CD4-positive, alpha-beta T cell (primary cell): Measurements from ENCODE around the gene KCNQ1. TPM values are rescaled to one million over a fixed set of nuclear protein-coding genes. Genes with fewer than 3 reads are reported as not detected.

Source experiments
- ATAC-seq: fragments of 200-7000 bp; cut with Tn5 transposase; one replicate; pipeline ENCODE4 v1.10.0; 2022; ENCODE audit warnings: mild to moderate bottlenecking; ENCODE audit not compliant: poor library complexity
- CTCF ChIA-PET: fragments of 350-600 bp; sonication (Branson Sonifier 250); formaldehyde crosslinking; loops from one replicate; lab custom pipeline; 2021; ENCODE audit warnings: antibody characterized with exemption, inconsistent platforms; lab: Charles Lee
- POLR2A ChIA-PET: fragments of 350-600 bp; sonication (Branson Sonifier 250); formaldehyde crosslinking; loops from one replicate; lab custom pipeline; 2021; ENCODE audit warnings: antibody characterized with exemption, inconsistent platforms; lab: Charles Lee
- DNase-seq, 14 experiments: peaks; one replicate each; pipeline ENCODE4 v3.0.0-alpha.2; 2013 to 2020; ENCODE audit warnings: mixed read lengths in 2 of 14
- H3K27ac ChIP-seq, 2 donors: one replicate each; pipeline versions ENCODE4 v1.5.1 to v1.7.0; 2013; ENCODE audit warnings: low read length in 2 of 2, low read depth in 1 of 2, mild to moderate bottlenecking in 1 of 2
- H3K27me3 ChIP-seq, 2 experiments: 1 replicate in 1 of 2; 2 replicates in 1 of 2; pipeline versions ENCODE4 v1.6.1 to v1.7.0; 2013; ENCODE audit warnings: low read length in 2 of 2, control low read depth in 1 of 2, mild to moderate bottlenecking in 1 of 2, moderate library complexity in 1 of 2; ENCODE audit not compliant: insufficient read depth in 2 of 2, control insufficient read depth in 1 of 2
- H3K36me3 ChIP-seq: one replicate; pipeline ENCODE4 v1.6.1; 2013; ENCODE audit warnings: low read length, control low read depth; ENCODE audit not compliant: insufficient read depth
- H3K4me1 ChIP-seq: one replicate; pipeline ENCODE4 v1.6.1; 2013; ENCODE audit warnings: low read length, control low read depth; ENCODE audit not compliant: insufficient read depth
- H3K4me3 ChIP-seq: one replicate; pipeline ENCODE4 v1.5.1; 2013; ENCODE audit warnings: mild to moderate bottlenecking, low read length, moderate library complexity
- H3K9me3 ChIP-seq, 2 experiments: 1 replicate in 1 of 2; 2 replicates in 1 of 2; pipeline versions ENCODE4 v1.6.1 to v1.7.0; 2013; ENCODE audit warnings: low read length in 2 of 2, mild to moderate bottlenecking in 2 of 2, control low read depth in 1 of 2, moderate library complexity in 1 of 2; ENCODE audit not compliant: control insufficient read depth in 1 of 2, insufficient read depth in 1 of 2
- H3K27ac Mint-ChIP-seq: one replicate; pipeline ENCODE4 v1.8.0; 2020; ENCODE audit warnings: mixed read lengths
- H3K27me3 Mint-ChIP-seq: one replicate; pipeline ENCODE4 v1.8.0; 2021; ENCODE audit warnings: mixed read lengths
- H3K36me3 Mint-ChIP-seq: one replicate; pipeline ENCODE4 v1.8.0; 2021; ENCODE audit warnings: low read depth, mixed read lengths
- H3K4me1 Mint-ChIP-seq: one replicate; pipeline ENCODE4 v1.8.0; 2021; ENCODE audit warnings: low read depth, mixed read lengths
- H3K4me3 Mint-ChIP-seq: one replicate; pipeline ENCODE4 v1.8.0; 2020; ENCODE audit warnings: mild to moderate bottlenecking, mixed read lengths
- H3K9me3 Mint-ChIP-seq: one replicate; pipeline ENCODE4 v1.8.0; 2020; ENCODE audit warnings: mixed read lengths
- intact Hi-C, 2 experiments: fragments of 100-400 bp; cut with DNase I in 1 of 2; cut with micrococcal nuclease in 1 of 2; formaldehyde crosslinking; loops; one replicate each; pipeline versions ENCODE4 v1.15.1 to v1.9.0; 2023 to 2025; cut with DNase I, micrococcal nuclease
- total RNA-seq, 174 experiments: library from RNA in 2 of 174; stranded (reverse) in 2 of 174; gene quantifications; one replicate each; pipeline ENCODE4 v1.2.3 and lab custom pipeline; 2021 to 2026
- TF ChIP-seq, protein P1 (sequence below): fragments of 200-600 bp; IDR thresholded peaks from one replicate; pipeline ENCODE4 v1.8.0; 2022; ENCODE audit warnings: antibody characterized with exemption, mild to moderate bottlenecking

KCNQ1 gene
- total RNA-seq, 2 experiments from 2014 or later, result 31.3 to 33.1 TPM

DNA sequence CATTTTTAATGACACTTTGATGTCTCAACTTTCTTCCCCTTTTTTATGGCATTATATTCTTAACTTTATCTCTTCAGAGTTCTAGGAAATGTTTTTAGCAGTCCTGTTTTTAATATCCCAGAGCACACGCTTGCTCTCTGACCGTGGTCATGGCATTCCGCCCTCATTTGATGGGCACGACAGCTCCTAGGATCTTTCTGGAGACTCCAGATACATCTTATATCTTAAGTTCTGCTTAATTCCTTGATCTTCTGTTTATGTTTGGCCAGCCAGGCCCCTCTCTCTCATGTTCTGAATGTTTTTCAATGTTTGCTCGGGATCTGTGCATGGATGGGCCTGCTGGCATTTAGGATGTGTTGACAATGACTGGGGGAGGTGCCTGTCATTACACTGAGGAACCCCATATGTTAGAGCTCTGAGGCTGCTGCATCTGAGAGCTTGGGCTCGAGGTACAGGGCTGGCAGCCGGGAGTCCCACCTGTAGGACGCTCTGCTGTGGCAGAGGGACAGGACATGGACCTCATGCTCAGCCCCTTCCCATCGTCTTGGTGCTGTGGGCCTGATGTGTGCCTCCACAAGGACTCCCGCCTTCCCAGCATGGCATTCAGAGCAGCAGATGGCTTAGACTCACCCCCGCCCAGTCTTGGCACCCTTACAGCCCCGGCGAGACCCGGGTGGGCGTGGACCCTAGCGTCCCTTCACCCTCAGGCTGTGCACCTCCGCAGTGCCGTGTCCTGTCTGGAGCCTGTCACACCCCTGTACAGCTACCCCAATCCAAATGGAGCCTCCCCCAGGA is 365.8 kb downstream of the KCNQ1 start:
- Histone ChIP-seq H3K27ac (no peak overlapping the region), H3K36me3 (peaks cover 2% of the 10 kb centered on the region), H3K27me3 (no peaks in the 10 kb centered on the region), H3K4me1 (peaks cover 10% of the 10 kb centered on the region), H3K4me3 (no peak overlapping the region), H3K9me3 (peaks cover 0 to 20% of the 10 kb centered on the region in 2 experiments)
- intact Hi-C loops, result no loop called here
- H3K4me3 Mint-ChIP-seq, result no peak overlapping the region
- CTCF ChIA-PET, result no interaction called here
- H3K9me3 Mint-ChIP-seq, result peaks cover 7% of the 10 kb centered on the region
- ATAC-seq (no peak), DNase-seq (peak in 1 of 14 experiments; percentile 3)
- H3K27ac Mint-ChIP-seq, result no peak overlapping the region
- H3K27me3 Mint-ChIP-seq, result no peaks in the 10 kb centered on the region
- POLR2A ChIA-PET, result no interaction called here
- peaks cover 27% of the 10 kb centered on the region for H3K36me3 Mint-ChIP-seq
- H3K4me1 Mint-ChIP-seq, result peaks cover 19% of the 10 kb centered on the region
- TF ChIP-seq, protein P1, sequence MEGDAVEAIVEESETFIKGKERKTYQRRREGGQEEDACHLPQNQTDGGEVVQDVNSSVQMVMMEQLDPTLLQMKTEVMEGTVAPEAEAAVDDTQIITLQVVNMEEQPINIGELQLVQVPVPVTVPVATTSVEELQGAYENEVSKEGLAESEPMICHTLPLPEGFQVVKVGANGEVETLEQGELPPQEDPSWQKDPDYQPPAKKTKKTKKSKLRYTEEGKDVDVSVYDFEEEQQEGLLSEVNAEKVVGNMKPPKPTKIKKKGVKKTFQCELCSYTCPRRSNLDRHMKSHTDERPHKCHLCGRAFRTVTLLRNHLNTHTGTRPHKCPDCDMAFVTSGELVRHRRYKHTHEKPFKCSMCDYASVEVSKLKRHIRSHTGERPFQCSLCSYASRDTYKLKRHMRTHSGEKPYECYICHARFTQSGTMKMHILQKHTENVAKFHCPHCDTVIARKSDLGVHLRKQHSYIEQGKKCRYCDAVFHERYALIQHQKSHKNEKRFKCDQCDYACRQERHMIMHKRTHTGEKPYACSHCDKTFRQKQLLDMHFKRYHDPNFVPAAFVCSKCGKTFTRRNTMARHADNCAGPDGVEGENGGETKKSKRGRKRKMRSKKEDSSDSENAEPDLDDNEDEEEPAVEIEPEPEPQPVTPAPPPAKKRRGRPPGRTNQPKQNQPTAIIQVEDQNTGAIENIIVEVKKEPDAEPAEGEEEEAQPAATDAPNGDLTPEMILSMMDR, result no peak

GRCh38 chr11:2811206-2812091 is 366.6 kb downstream of the KCNQ1 start:
- no peaks in the 10 kb centered on the region for H3K27me3 ChIP-seq
- ChIA-PET POLR2A (no interaction called here), CTCF (no interaction called here)
- peaks cover 2% of the 10 kb centered on the region for H3K36me3 ChIP-seq
- Mint-ChIP-seq H3K4me3 (no peak overlapping the region), H3K27me3 (no peaks in the 10 kb centered on the region), H3K27ac (no peak overlapping the region), H3K36me3 (peaks cover 35% of the 10 kb centered on the region), H3K4me1 (peaks cover 19% of the 10 kb centered on the region), H3K9me3 (peaks cover 9% of the 10 kb centered on the region)
- TF ChIP-seq, protein P1, result no peak
- intact Hi-C loops, result no loop called here
- peaks cover 10% of the 10 kb centered on the region for H3K4me1 ChIP-seq
- peaks cover 0 to 28% of the 10 kb centered on the region in 2 experiments for H3K9me3 ChIP-seq
- ATAC-seq (no peak), DNase-seq (no peak)
- no peak overlapping the region for H3K4me3 ChIP-seq
- no peak overlapping the region for H3K27ac ChIP-seq

- ATAC-seq, result no peak
- Mint-ChIP-seq H3K4me1 (peaks cover 19% of the 10 kb centered on the region), H3K36me3 (peaks cover 43% of the 10 kb centered on the region), H3K4me3 (no peak overlapping the region), H3K9me3 (peaks cover 9% of the 10 kb centered on the region), H3K27me3 (no peaks in the 10 kb centered on the region), H3K27ac (no peak overlapping the region)
- Histone ChIP-seq H3K27ac (no peak overlapping the region), H3K4me3 (no peak overlapping the region), H3K27me3 (no peaks in the 10 kb centered on the region), H3K36me3 (peaks cover 2% of the 10 kb centered on the region), H3K4me1 (peaks cover 10% of the 10 kb centered on the region), H3K9me3 (peaks cover 0 to 38% of the 10 kb centered on the region in 2 experiments)
- DNase-seq, result no peak
- intact Hi-C loops, result no loop called here
- ChIA-PET CTCF (no interaction called here), POLR2A (no interaction called here)
- TF ChIP-seq, protein P1, result no peak
Measured at GRCh38 chr11:2812371-2812991, 367.7 kb downstream of the KCNQ1 start.
